Measurements from ENCODE around the gene ZNF775.

Gene ZNF775

DNA sequence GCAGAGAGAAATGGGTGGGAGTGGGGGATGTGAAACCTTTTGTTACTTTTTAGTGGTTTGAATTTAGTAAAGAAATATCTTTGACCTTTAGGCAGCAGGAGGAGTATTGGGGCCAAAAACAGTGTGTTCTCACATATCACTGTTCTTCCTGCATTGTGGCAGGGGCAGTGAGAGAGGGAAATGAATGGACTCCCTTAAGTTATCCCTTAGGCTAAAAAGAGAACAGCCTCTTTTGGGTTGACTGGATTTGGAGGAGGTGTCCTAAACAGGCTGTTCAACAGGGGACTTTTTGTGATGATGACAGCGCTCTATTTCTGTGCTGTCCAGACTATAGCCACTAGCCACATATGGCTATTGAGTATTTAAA is 22.3 kb downstream of the ZNF775 start:
- DNase-seq (ENCODE audit: low read depth in 1 of 2, low spot score in 1 of 2) = no peak
- Histone ChIP-seq H3K27me3 (ENCODE audit: insufficient read depth, poor library complexity, severe bottlenecking) (no peaks in the 10 kb centered on the region), H3K27ac (replicated peaks) (no peak overlapping the region), H3K4me3 (replicated peaks; ENCODE audit: insufficient read depth, low read length) (no peak overlapping the region)
- TF ChIP-seq, protein P1, sequence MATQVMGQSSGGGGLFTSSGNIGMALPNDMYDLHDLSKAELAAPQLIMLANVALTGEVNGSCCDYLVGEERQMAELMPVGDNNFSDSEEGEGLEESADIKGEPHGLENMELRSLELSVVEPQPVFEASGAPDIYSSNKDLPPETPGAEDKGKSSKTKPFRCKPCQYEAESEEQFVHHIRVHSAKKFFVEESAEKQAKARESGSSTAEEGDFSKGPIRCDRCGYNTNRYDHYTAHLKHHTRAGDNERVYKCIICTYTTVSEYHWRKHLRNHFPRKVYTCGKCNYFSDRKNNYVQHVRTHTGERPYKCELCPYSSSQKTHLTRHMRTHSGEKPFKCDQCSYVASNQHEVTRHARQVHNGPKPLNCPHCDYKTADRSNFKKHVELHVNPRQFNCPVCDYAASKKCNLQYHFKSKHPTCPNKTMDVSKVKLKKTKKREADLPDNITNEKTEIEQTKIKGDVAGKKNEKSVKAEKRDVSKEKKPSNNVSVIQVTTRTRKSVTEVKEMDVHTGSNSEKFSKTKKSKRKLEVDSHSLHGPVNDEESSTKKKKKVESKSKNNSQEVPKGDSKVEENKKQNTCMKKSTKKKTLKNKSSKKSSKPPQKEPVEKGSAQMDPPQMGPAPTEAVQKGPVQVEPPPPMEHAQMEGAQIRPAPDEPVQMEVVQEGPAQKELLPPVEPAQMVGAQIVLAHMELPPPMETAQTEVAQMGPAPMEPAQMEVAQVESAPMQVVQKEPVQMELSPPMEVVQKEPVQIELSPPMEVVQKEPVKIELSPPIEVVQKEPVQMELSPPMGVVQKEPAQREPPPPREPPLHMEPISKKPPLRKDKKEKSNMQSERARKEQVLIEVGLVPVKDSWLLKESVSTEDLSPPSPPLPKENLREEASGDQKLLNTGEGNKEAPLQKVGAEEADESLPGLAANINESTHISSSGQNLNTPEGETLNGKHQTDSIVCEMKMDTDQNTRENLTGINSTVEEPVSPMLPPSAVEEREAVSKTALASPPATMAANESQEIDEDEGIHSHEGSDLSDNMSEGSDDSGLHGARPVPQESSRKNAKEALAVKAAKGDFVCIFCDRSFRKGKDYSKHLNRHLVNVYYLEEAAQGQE (IDR thresholded peaks at IDR 0.05; ENCODE audit: insufficient replicate concordance, low read depth) = no peak
- TF ChIP-seq GABPA (IDR thresholded peaks at IDR 0.05; ENCODE audit: low read depth) = no peak

DNA sequence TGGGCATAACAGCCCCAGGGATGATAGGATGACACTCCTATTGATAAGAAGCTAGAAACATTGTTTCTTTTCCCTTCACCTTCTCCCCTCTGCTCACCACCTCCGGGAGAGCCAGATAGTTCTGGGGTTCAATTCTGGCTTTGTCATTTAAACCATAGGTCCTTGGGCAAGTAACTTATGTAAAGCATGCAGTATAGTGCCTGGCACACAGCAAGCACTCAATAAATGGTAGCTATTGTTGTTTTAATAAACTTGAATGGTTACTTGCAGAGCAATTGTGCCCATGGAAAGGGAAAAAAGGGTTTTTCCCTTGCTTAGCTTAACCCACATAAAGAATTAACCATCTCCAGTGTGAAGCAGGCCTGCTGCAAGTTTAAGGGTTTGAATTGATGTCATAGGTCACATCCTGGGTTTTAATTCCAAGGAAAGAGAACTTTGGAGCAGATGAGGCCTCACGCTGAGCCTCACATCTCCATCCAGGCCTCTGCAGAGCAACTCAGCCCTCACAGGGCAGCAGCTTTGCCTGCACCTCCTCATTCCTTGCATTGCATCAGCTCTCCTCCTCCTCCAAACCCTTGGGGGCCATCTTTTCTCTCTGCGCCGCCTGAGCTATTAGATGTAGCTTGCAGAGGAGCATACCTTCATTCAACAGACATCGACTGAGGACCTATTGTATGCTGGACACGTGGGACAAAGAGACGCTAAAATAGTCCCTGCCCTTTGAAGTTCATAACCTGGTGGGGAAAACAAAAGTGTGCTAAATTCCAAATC is 22.9 kb downstream of the ZNF775 start:
- Histone ChIP-seq H3K4me3 (replicated peaks; ENCODE audit: insufficient read depth, low read length) (no peak overlapping the region), H3K27ac (replicated peaks) (no peak overlapping the region), H3K27me3 (ENCODE audit: insufficient read depth, poor library complexity, severe bottlenecking) (no peaks in the 10 kb centered on the region)
- no peak for DNase-seq (ENCODE audit: low read depth in 1 of 2, low spot score in 1 of 2)
- no peak for TF ChIP-seq SPI1 (IDR thresholded peaks at IDR 0.05; ENCODE audit: borderline replicate concordance, low read depth)
- no peak for TF ChIP-seq POLR2AphosphoS5 (IDR thresholded peaks at IDR 0.05; ENCODE audit: low read depth)
- TF ChIP-seq, protein P1 (IDR thresholded peaks at IDR 0.05; ENCODE audit: insufficient replicate concordance, low read depth) = no peak
- TF ChIP-seq, protein P2, sequence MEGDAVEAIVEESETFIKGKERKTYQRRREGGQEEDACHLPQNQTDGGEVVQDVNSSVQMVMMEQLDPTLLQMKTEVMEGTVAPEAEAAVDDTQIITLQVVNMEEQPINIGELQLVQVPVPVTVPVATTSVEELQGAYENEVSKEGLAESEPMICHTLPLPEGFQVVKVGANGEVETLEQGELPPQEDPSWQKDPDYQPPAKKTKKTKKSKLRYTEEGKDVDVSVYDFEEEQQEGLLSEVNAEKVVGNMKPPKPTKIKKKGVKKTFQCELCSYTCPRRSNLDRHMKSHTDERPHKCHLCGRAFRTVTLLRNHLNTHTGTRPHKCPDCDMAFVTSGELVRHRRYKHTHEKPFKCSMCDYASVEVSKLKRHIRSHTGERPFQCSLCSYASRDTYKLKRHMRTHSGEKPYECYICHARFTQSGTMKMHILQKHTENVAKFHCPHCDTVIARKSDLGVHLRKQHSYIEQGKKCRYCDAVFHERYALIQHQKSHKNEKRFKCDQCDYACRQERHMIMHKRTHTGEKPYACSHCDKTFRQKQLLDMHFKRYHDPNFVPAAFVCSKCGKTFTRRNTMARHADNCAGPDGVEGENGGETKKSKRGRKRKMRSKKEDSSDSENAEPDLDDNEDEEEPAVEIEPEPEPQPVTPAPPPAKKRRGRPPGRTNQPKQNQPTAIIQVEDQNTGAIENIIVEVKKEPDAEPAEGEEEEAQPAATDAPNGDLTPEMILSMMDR (IDR thresholded peaks at IDR 0.05; ENCODE audit: insufficient read depth, low read length) = no peak
- no peak for TF ChIP-seq GABPA (IDR thresholded peaks at IDR 0.05; ENCODE audit: low read depth)

DNA sequence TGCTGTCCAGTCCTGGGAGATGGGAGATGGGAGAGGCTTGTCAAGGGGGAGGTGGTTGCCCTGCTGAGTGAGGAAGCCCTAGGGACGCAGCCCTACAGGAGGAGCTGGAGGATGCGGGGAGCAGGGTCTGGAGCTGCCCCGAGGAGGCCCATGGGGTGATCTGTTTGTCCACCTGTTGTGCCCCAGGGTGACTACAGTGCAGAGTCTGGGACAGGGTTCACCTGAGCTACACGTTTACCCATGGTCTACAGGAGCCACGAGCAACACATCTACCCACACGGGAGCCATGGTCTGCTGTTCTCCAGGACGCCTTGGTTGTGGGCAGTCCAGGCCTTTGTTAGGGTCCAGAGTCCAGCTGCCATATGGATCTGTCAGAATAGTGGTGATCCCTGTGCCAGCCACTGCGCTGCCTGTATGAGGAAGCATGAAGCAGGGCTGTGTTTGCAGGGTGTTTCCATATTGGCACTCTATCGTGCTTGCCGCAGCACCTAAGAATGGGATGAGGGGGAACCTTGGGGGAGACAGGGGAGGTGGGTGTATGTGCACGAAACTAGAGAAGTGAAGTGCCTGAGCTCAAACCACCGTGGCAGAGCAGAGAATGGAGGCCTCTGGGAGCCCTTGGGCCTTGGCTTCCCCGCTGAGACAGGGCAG is 23.7 kb downstream of the ZNF775 start:
- no peak for DNase-seq (ENCODE audit: low read depth in 1 of 2, low spot score in 1 of 2)
- TF ChIP-seq, protein P1 (IDR thresholded peaks at IDR 0.05; ENCODE audit: insufficient replicate concordance, low read depth) = no peak
- no peak for TF ChIP-seq GABPA (IDR thresholded peaks at IDR 0.05; ENCODE audit: low read depth)
- TF ChIP-seq POLR2AphosphoS5 (IDR thresholded peaks at IDR 0.05; ENCODE audit: low read depth) = no peak
- TF ChIP-seq, protein P2 (IDR thresholded peaks at IDR 0.05; ENCODE audit: insufficient read depth, low read length) = no peak
- TF ChIP-seq SPI1 (IDR thresholded peaks at IDR 0.05; ENCODE audit: borderline replicate concordance, low read depth) = no peak
- Histone ChIP-seq H3K27me3 (ENCODE audit: insufficient read depth, poor library complexity, severe bottlenecking) (no peaks in the 10 kb centered on the region), H3K27ac (replicated peaks) (no peak overlapping the region), H3K4me3 (replicated peaks; ENCODE audit: insufficient read depth, low read length) (no peak overlapping the region)

Measured in HL-60 (cell line).